Stimulated activated CD4-positive, alpha-beta T cell treated with anti-CD3 and anti-CD28 coated beads, Interleukin-15, amount 100 ng/mL, for 24 hours (primary cell): ENCODE measurements around the gene UCK2.

Source experiments
- DNase-seq: peaks from one replicate; pipeline ENCODE4 v3.0.0-alpha.2; 2020

Gene UCK2

GRCh38 chr1:165942927-165943597, 115.6 kb downstream of the UCK2 start:
- DNase-seq: no peak

GRCh38 chr1:165945911-165946310, 118.5 kb downstream of the UCK2 start:
- DNase-seq: no peak

GRCh38 chr1:165947797-165948455, 120.5 kb downstream of the UCK2 start:
- DNase-seq: no peak

- DNase-seq: no peak
Observed at GRCh38 chr1:165949335-165950130, 122.1 kb downstream of the UCK2 start.

GRCh38 chr1:165954940-165955339, 127.5 kb downstream of the UCK2 start:
- no peak for DNase-seq

GRCh38 chr1:165958306-165958705, 130.9 kb downstream of the UCK2 start:
- no peak for DNase-seq

- DNase-seq: no peak
Observed at GRCh38 chr1:165960136-165960535, 132.7 kb downstream of the UCK2 start.

GRCh38 chr1:165960881-165961280, 133.5 kb downstream of the UCK2 start:
- no peak for DNase-seq
